Hematopoietic multipotent progenitor cell treated with erythropoietin and hydrocortisone succinate and interleukin-3 and kit ligand, for 17 days (in vitro differentiated cells): ENCODE measurements around the gene GAS1.

ENCODE experiments used
- DNase-seq: peaks from one replicate; pipeline ENCODE4 v3.0.0-alpha.2; 2015; ENCODE audit warnings: low spot score

The GAS1 gene, protein sequence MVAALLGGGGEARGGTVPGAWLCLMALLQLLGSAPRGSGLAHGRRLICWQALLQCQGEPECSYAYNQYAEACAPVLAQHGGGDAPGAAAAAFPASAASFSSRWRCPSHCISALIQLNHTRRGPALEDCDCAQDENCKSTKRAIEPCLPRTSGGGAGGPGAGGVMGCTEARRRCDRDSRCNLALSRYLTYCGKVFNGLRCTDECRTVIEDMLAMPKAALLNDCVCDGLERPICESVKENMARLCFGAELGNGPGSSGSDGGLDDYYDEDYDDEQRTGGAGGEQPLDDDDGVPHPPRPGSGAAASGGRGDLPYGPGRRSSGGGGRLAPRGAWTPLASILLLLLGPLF

GRCh38 chr9:86947146-86948073 is at the start of gene GAS1:
TSS of gene GAS1 (minus strand) at chr9:86947506. CDS start at chr9:86946779, 727 bp downstream.
- no peak for DNase-seq

GRCh38 chr9:86994231-86994630 is 46.9 kb upstream of the GAS1 start:
- no peak for DNase-seq

DNA sequence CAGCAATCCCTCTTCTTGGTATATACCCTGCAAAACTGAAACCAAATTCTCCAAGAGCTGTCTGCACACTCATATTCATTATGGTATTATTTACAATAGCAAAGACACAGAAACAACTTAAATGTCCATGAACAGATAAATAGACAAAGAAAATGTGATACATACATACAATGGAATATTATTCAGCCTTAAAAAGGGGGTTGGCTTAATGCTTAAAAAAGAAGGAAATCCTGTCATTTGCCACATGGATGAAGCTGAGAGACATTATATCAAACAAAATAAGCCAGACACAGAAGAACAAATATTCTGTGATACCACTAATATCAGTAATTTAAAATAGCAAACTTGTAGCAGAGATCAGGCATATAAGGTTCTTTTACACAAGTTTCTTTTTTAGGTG is 46.5 kb upstream of the GAS1 start:
- no peak for DNase-seq

- DNase-seq: no peak
Observed at GRCh38 chr9:86991077-86991476, 43.8 kb upstream of the GAS1 start.

GRCh38 chr9:86990290-86990689 is 43.0 kb upstream of the GAS1 start:
- no peak for DNase-seq

GRCh38 chr9:86987900-86988299 is 40.6 kb upstream of the GAS1 start:
- DNase-seq: no peak

DNA sequence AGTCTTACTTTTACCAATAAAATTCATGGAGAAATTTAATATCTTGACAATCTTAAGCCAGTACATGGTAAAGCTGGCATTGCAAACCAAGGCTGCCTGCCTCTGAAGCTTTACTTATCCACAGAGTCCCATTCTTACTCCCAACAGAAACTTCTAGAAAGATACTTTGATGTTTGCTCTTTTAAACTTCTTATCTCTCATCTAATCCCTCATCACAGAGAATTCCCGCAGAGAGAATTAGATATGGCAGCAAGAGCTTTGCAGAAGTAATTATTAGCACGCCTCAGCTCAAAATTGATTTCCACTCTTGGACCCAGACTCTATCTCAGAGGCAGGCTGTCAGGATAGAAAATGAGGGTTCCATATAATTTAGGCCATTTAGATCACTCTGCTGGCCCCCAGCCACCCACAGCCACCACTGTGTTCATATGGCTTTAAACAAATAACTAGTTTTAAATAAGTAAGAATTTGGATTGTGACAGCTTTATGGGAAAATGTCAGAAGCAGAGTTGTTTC is 37.9 kb upstream of the GAS1 start:
- no peak for DNase-seq

DNA sequence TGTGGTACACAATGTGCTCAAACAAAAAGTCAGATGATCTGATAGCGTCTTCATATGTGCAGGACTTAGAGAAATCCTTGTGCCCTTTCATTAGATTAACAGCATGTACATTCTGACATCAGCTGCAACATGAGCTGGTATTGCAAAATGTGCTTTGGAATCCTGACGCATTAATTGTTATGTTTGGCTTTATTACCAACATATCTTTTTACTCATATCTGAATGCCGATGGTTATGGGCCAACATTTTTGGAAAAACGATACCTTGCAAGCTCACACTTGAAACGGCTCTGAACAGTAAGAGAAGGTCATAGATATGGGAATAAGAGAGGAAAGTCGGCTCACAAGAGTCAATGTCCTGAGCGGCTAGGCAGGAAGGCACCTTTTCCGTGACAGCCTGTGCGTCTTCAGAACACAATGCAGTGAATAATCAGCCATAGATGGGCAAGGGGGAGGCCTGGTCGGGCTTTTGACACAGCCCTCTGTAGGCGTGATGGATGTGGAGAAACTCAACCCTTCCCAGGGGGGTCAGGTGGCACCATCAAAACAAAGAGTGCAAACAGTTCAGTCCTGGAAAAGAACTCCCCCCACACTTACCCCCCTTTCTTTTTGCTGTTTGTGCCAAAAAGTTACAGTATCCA is 36.4 kb upstream of the GAS1 start:
- DNase-seq: no peak

GRCh38 chr9:86983249-86983619 is 35.9 kb upstream of the GAS1 start:
- no peak for DNase-seq

- DNase-seq: no peak
Observed at GRCh38 chr9:86980802-86981201, 33.5 kb upstream of the GAS1 start.

DNA sequence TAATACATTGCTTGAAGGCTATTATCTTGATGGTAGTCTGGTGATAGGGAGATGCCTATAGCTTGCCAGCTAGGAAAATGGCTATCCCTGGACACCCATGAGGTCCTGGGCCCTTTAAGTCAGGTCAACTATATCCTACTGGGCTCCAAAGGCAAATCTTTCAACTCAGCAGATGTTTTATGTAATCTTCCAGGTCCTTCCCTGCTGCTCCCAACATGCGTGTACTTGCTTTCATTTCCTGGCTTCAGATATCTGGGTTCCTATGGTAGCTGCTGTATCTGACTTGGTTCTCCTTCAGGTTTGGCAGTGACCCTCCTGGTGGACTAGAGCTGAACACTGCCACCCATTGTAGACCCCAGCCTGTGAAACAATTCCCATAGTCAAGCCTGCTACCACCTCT is 32.4 kb upstream of the GAS1 start:
- DNase-seq: no peak

- no peak for DNase-seq
Observed at GRCh38 chr9:86978922-86979474, 31.7 kb upstream of the GAS1 start.

- no peak for DNase-seq
Observed at GRCh38 chr9:86978413-86978812, 31.1 kb upstream of the GAS1 start.

DNA sequence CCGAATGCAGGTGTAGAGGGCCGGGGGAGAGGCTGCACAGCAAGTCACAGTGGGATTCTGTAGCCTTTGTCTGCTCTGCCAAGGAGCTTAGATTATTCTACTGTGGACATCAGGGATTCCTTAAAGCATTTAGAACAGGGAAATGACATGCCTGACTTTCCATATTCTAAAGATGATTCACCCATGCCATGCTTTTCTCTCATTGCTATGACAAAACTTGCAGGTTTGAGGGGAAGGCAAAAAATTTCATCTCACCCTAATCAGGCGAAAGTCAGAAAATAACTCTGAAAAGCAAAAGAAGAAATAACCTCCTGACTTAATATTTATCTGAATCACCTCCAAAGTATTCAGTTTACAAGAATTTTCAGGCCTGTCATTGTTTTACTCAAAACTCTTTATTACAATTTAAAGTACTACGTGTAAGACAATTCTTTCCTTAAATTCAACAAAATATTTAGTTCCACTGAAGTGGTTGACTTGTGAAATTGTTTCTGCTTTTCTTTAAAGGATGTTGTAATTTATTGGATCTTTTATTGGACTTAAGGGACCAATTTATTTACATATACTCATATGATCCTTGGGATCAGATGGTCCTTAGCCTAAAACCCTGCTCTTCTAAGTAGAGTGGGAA is 30.0 kb upstream of the GAS1 start:
- no peak for DNase-seq

DNA sequence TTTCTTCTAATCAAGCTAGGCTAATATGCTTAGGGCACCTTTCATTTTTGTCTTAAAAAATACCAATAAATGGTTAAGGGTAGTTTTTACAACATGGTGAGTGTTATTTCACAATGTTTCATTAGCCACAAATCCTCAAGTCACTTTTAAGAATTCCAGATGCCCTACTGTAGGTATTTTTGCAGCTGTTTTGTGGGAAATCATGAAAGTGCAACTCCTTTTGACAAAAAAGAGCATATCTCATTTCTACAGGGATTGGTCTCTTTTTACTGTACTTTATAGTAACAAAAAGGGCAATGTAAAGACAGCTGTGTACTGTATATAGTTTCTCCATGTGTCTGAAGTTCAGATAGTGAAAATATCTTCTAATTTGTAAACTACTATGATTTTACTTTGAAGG is 28.3 kb upstream of the GAS1 start:
- DNase-seq: no peak

GRCh38 chr9:86975036-86975435 is 27.7 kb upstream of the GAS1 start:
- no peak for DNase-seq

- DNase-seq: no peak
Observed at GRCh38 chr9:86974421-86974820, 27.1 kb upstream of the GAS1 start.

GRCh38 chr9:86971742-86972141 is 24.4 kb upstream of the GAS1 start:
- DNase-seq: no peak

- DNase-seq: no peak
Observed at GRCh38 chr9:86968258-86968920, 21.1 kb upstream of the GAS1 start.

DNA sequence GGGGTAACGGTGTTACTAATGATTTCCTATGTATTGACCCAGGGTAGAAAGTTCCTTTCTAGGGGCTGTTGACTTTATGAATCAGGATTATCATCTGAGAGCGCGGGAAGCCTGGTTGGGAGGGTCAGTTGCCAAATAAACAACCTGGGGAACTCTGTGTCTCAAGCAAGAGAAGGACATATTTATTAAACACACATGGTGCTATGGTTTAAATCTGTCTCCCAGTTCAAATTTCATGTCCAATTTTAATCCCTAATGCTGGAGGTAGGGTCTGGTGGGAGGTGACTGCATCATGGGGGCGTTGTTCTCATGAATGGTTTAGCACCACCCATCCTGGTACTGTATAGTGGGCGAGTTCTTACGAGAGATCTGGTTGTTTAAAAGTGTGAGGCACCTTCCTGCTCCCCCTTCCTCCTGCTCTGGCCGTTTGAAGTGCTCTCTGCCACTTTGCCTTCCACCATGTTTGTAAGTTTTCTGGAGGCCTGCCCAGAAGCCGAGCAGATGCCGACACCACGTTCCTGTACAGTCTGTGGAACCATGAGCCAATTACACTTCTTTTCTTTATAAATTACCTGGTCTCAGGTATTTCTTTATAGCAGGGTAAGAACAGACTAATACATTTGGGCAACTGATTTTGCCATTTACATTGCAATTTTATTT is 19.7 kb upstream of the GAS1 start:
- DNase-seq: no peak
